HG02763 (cell line): ENCODE data around the gene DYDC1.
A peak's percentile ranks its signal among the peaks of the same experiment; 100 is the strongest.
"Not testable (repeated sequence)": the region's sequence is repeated elsewhere in the genome, so short reads cannot be mapped to it uniquely, and the experiment has no call there.

ENCODE experiments used
- ATAC-seq: cut with Tn5 transposase; IDR thresholded peaks from one replicate; pipeline ENCODE4 v1.9.1; 2021; ENCODE audit warnings: mild to moderate bottlenecking, moderate library complexity; ENCODE audit not compliant: unreplicated experiment

Gene DYDC1

DNA sequence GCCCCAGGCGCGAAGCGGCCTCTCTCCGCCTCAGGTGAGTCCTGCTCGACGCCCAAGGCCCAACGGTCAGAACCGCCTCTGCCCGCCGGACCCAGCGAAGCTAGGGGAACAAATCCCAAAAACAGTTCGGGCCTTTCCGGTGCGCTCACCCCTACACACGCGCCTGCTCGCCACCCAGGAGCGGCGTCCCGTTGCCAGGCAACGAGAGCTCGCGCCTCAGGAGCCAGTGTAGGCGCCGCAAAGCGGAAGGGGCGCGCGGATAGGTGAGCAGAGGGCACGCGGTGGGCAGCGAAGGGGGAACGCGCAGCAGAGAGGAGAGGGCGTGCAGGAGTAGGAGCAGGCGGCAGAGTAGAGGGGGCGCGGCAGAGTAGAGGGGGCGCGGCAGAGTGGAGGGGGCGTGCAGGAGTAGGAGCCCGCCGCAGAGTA lies at the start of gene DYDC1, which contains the start of gene DYDC2:
TSS of gene DYDC1 (minus strand) at position 193 of the 426 bp plus-strand sequence. CDS start 4,154 bp downstream, outside the sequence.
TSS of gene DYDC2 (plus strand) at position 219 of the 426 bp plus-strand sequence. CDS start 5,663 bp downstream, outside the sequence.
- peak; percentile 60 for ATAC-seq

DNA sequence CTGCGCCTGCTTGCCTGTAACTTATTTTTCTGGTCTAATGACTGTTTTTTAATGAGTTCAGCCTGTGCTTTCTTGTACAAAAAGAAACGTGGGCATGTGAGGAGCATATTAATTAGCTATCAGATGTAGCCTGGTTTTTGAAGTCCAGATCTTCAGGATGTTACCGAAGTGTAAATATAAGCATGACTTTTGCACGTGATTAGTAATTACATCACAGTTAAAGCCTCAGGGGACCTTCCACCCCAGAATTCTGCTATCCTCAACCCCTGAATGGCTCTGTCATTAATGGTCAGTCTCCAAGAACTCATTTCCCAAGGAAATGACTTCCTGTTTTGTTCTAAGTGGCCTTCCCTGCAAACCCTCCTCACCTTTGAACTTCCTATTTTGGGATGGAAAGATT lies 49.6 kb upstream of the DYDC1 start:
- ATAC-seq, result no peak

DNA sequence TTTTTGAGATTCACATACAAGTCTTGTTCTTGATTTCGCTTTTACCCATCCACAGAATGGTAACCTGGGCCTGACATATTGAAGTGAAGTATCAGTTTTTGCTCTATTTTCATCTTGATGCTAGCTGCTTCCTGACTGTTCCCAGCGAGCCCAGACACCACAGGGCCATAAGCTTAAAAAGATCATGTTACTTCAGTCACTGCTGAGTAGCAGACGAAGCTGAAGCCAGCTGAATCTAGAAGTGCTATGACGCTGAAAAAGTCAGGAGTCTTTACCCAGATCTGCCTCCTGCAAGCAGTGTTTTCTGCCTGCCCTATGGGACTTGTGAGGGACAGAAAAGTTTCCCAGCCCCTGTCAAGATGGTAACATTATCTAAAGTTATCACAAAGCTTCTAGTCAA lies 49.1 kb upstream of the DYDC1 start:
- no peak for ATAC-seq

DNA sequence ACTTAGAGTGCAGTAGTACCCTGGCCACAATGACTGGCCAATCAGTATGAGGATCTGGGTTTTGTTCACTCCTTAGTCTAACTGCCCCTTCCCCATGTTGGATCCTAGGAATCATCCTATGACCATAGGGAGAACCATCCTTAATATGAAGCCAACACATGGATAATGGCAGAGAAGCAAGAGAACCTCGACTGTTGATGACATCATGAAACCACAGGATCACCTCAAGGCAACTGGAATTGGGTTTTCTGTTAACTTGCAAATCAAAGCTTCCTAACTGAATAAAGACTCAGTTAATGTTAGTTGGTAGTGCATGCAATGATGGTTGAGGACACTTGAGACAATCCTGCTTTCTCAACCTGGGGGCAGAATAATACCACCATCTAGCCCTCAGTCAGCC lies 48.5 kb upstream of the DYDC1 start:
- no peak for ATAC-seq

DNA sequence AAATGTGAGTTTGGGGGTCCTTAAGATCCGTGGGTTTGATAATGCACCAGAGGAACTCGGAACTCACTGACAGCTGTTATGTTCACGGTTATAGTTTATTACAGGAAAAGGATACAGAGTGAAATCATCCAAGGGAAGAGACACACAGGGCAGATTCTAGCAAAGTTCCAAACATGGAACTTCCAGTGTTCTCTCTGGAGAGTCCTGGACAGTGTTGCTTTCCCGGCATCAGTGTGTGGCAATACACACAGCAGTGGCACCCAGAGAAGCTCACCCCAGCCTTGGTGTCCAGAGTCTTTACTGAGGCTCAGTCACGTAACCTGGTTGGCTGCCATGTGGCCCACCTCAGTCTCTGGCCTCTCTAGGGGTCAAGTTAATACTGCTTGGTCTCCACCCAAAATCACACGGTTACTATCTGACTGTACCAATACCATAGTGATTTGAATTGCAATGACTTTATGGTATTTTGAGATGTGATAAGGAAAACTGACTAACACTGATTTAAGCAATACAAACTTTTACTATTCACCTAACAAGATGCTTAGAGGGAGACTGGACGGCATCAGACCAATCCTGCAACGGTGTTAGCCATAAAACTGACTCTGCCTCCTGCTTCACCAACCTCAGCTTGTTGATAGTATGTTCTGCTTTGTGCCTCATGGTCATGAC lies 43.7 kb upstream of the DYDC1 start:
- ATAC-seq, result no peak

DNA sequence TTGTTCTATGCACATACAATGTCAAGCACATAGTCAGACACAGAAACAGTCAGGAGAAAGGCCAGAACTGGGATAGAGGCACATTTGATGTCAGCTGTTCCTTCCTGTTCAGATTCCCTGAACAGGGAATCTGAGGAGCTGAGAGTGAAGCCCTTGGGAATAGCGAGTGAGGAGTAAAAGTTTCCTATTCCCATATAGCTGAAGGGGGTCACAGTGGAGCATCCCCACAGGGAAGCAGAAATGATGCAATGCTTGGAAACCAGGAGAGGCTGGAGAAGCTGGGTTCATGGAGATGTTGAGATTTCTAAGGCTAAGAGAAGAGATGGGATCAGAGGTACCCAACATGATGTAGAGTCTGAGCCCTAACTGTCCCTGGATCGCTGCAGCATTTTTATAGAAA lies 40.5 kb upstream of the DYDC1 start:
- no peak for ATAC-seq

DNA sequence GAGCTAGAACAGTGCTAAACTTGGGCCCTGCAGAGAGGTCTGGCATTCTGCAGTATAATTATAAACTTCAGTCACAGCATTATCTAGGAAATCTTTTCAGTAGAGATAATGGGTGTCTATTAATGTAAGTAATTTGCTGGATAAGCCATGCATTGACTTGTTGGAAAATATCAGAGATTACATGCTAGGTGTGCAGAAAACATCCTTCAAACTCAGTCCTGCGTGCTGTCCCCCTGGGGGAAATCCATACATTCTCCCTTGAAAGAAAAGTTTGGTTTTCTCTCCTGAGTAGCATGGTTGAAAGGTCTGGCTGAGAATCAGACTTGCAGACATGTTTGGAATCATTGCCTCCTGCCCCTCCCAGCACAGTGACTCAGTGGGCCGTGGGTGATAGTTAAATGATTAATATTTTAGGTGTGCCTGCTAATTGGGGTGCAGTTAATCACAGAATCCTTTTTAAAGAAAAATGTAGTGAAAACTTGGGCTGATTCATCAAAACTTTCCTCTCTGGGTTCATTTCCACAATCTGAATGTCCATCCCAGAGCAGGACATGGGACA lies 37.9 kb upstream of the DYDC1 start:
- no peak for ATAC-seq

DNA sequence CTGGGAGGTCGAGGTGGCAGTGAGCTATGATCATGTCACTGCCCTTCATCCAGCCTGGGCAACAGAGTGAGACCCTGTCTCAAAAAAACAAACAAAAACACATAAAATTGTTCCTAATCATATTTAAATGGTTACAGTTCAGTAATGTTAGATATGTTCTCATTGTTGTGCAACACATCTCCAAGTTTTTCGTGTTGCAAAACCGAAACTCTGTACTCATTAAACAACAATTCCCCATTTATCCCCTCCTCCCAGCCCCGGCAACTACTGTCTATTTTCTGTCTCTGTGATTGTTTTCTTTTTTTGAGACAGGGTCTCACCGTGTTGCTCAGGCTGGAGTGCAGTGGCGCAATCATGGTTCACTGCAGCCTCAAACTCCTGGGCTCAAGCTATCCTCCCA lies 35.7 kb upstream of the DYDC1 start:
- no peak for ATAC-seq

DNA sequence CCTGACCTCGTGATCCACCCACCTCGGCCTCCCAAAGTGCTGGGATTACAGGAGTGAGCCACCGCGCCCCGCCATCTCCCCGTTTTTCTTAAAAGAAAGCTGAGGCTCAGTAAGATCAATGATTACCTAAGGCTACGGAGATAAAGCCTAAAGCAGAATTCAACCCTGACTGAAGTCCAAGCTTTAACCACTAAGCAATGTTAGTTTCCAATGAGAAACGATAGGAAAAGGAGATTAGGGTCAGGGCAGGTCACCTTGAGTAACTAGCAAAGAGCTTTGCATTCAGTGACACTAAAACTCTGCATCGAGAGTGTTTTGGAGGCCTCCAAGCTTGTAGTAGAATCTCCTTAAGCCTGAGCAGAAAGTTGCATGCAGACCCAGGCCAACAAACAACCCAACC lies 34.2 kb upstream of the DYDC1 start:
- ATAC-seq, result no peak

DNA sequence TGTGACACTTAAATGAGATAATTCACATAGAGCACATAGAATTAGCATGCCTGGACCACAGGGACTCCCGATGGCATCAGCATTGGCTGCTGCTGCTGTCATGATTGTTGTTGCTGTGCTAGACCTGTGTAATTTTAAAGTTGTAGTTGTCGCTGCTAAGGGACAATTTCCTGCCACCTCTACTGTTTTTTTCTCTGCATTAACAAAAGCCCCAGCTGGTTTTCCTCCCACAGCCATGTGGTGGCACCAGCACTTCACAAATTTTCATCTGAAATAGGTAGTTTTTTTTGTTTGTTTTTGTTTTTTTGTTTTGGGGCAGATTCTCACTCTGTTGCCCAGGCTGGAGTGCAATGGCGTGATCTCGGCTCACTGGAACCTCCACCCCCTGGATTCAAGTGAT lies 26.4 kb upstream of the DYDC1 start:
- ATAC-seq, result no peak

DNA sequence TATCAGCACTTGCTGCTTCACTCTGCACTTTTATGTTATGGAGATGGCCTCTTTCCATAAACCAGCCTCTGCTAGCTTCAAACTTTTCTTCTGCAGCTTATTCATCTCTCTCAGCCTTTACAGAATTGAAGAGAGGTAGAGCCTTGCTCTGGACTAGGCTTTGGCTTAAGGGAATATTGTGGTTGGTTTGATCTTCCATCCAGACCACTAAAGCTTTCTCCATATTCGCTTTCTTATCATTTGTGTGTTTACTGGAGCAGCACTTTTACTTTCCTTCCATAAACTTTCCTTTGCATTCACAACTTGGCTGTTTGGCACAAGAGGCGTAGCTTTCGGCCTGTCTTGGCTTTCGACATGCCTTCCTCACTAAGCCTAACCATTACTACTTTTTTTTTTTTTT lies 23.6 kb upstream of the DYDC1 start:
- no peak for ATAC-seq

DNA sequence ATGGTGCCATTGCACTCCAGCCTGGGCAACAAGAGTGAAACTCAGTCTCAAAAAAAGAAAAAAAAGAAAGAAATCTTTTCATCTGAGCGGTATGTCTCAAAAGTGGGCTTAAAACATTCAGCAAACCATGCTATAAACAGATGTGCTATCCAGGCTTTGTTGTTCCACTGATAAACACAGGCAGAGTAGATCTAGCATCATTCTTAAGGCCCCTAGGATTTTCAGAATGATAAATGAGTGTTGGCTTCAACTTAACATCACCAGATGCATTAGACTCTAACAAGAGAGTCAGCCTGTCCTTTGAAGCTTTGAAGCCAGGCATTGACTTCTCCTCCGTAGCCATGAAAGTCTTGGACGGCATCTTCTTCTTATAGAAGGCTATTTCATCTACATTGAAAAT lies 23.1 kb upstream of the DYDC1 start:
- no peak for ATAC-seq

DNA sequence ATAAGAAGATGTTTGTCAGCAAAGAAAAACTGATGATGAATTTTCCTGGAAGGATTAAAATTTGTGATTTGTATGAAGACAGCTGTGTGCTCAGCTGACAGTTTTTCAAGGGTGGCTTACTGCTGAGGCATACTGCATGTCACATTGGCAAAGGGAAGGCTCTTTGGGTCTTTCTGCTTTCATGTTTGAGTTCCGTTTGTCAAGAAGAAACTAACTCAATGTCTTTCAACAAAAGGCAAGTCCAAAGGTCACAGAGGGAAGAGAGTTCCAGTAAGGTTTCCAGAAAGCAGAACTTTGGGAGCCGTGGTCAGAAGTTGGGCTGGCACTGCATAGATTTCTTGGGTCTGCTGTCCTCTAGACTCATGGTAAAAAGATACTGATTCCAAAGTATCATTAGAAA lies 16.9 kb upstream of the DYDC1 start:
- ATAC-seq, result no peak

DNA sequence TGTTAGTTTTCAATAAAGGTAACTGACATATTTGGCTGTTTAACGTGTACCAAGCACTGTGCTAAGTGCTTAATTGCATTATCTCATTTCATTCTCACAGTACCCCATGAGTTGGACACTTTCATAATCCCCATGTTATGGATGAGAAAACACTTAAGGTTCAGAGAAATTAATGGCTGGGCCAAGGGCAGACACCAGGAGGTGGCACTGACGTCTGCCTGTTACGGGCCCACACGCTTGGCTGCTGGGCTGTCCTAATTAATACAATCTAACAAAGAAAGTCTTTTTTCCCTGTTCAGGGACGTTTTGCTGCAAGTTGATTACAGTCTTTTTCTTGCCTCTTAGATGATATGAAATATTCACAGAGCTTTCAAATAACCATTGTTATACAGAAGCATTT lies 16.1 kb upstream of the DYDC1 start:
- no peak for ATAC-seq

DNA sequence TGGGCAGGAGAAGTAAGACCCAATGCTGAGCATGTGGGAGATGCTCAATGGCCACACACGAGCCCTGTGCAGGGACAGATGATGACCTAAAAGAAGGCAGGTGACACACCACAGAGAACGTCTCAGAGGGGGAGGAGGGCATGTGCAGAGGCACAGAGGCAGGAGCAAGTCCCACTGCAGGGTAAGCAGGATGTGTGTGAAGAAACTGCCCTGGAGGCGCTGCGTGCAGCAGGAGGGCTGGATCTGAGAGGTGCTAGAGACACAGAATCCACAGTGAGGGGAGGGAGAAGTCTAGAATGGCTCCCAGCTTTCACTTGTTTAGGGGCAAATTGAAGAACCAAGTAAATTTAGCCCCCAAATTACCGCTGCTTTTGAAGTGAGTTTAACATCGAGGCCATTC lies 14.9 kb upstream of the DYDC1 start:
- no peak for ATAC-seq

DNA sequence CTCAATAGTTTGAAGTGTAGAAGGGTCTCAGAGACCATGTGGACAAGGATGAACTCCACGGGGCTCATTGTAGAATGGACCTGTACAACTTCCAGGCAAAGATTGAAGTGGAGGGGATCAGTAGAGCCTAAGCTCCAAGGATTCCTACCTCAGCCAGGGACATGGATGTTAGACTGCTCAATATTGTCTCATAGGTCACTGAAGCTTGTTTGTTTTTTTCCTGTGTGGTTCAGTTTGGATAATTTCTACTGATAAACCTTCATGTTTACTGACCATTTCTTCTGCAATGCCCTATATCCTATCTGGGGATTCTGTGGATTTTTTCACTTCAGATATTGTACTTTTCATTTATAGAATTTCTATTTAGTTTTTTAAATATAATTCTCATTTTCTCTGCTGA lies 9.0 kb upstream of the DYDC1 start:
- ATAC-seq, result no peak

DNA sequence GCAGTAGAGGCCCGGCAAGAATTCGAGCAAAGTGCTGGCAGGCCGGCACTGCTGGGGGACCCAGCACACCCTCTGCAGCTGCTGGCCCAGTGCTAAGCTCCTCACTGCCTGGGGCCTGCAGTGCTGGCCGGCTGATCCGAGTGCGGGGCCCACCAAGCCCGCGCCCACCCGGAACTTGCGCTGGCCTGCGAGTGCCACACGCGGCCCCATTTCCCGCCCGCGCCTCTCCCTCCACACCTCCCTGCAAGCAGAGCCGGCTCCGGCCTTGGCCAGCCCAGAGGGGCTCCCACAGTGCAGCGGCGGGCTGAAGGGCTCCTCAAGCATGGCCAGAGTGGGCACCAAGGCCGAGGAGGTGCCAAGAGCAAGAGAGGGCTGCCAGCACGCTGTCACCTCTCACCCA lies 3.1 kb upstream of the DYDC1 start:
- no peak for ATAC-seq

DNA sequence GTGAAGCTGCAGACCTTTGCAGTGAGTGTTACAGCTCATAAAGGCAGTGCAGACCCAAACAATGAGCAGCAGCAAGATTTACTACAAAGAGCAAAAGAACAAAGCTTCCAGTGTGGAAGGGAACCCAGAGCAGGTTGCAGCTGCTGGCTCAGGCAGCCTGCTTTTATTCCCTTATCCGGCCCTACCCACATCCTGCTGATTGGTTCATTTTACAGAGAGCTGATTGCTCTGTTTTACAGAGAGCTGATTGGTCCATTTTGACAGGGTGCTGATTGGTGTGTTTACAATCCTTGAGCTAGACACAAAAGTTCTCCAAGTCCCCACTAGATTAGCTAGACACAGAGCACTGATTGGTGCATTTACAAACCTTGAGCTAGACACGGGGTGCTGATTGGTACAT lies 2.4 kb upstream of the DYDC1 start:
- ATAC-seq, result not testable (repeated sequence)

DNA sequence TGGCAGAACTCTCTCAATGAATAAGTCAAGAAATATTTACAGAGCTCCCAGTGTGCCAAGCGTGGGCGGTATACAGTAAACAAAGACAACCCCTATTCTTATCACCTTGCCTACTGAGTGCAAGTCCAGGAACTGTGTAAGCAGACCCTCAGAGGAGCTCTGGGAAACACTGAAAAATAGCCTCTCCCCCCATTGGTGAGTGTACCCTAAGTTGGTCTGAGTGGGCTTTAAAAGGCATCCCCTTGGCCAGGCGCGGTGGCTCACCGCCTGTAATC lies 1.2 kb upstream of the DYDC1 start:
- no peak for ATAC-seq

DNA sequence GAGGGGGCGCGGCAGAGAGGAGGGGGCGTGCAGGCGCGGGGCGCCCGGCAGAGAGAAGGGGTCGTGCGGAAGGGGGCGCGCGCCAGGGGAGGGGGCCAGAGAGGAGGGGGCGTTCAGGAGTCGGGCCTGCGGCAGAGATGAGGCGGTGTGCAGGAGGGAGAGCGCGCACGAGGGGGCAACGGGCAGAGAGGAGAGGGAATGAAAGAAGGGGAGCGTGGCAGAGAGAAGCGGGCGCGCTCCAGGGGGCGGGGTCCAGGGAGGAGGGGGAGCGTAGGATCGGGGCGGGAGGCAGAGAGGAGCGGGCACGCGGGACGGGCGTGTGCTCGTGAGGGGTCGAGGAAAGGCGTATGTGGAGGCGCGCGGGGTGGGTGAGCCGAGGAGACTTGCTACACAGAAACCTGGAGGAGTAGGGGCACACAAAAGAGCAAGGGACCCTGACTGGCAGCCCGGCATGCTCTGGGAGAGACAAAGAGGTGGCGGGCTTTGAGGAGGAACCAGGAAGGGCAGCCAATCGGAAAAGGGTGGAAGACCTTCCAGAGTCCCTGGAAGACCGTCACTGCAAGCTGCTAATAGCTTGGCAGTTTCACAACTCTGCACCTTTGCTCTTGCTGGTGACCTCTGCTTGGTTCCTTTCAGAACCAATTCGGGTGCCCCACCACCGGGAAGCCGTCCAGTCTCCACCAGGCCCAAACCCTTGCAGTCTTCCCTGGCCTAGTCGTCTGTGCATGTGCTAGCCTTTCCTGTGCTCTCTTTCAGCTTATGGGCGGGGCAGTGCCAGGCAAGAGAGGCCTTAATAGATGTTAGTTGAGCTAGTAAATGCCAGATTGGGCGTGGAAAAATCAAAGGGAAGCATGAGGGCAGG lies 665 bp upstream of the DYDC1 start:
- no peak for ATAC-seq

DNA sequence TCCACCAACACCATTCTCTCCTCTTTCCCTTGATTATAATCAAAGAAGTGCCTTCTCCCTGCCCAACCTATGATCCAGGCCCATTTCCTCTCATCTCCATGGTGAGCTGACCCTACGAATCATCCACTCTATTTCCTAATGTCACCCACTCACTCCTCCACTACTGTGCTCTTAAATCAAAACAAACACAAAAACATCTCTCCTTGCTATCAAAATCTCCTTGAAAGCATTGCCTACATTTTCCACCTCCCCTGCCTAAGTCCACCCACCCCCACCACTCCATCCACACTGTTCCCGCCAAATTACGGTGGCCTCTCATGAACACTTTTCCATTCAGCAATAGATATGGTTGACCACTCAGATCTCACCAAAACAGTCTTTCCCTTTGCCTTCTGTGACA lies 5.3 kb downstream of the DYDC1 start:
- ATAC-seq, result no peak

DNA sequence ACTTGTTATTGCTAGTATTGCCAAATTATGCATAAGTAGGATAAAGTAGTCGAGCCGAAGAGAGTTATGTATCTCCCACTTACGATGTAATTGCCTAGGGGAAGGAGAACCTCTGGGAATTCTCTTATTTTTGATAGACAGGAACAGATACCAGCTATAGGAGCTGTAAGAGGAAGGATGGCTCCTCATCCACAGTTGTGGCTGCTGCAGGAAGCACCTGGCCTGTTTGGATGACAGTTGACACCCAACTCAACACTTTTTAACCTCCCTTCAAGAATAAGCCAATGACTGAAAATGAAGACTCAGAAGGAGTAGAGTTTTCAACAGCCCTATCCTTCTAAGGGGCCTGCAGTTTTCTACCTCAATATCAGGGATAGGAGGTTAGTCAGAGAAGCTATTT lies 6.3 kb downstream of the DYDC1 start:
- no peak for ATAC-seq
